ENCODE data around the gene REXO5.

REXO5 gene

DNA sequence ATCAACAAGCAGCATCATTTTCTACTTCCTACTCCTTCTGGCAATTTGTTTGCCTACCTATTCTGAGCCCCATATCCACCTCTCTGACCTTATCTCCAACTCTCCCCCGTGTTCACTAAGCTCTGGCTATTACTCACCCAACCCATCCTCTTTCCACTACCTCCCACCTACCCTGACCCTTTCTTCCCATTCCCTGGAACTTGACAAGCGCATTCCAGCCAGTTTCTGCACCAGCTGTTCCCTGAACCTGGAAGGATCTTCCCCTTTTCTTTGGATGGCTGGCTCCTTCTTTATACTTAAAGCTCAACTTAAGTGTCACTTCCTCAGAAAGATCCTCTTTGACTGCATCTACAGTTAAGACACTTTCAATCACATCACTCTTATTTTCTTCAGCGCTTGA, 91.6 kb downstream of the REXO5 start:
- H3K4me3 ChIP-seq (ENCODE audit: low read length): no peak overlapping the region
- no peak overlapping the region for H3K4me2 ChIP-seq (ENCODE audit: low read depth, low read length)
- H3K9me2 ChIP-seq (replicated peaks; ENCODE audit: insufficient read depth, low read length): no peaks in the 10 kb centered on the region
- H3K79me2 ChIP-seq (ENCODE audit: low read length): peaks cover 49% of the 10 kb centered on the region
- H3K4me1 ChIP-seq (ENCODE audit: low read length): peaks cover 8% of the 10 kb centered on the region
- H3K27ac ChIP-seq (ENCODE audit: low read length): no peak overlapping the region
- H3K9me3 ChIP-seq (replicated peaks; ENCODE audit: insufficient read depth, low read length): no peaks in the 10 kb centered on the region
- H4K20me1 ChIP-seq (ENCODE audit: insufficient read depth, low read length): no peaks in the 10 kb centered on the region
- H2AFZ ChIP-seq (ENCODE audit: low read length): no peak overlapping the region
- no peaks in the 10 kb centered on the region for H3K36me3 ChIP-seq (replicated peaks; ENCODE audit: insufficient read depth, low read length)
- DNase-seq: no peak
- no peaks in the 10 kb centered on the region for H3K27me3 ChIP-seq (replicated peaks; ENCODE audit: insufficient read depth, low read length)
- no peak overlapping the region for H3K9ac ChIP-seq (ENCODE audit: low read length)
- TF ChIP-seq, protein P1, sequence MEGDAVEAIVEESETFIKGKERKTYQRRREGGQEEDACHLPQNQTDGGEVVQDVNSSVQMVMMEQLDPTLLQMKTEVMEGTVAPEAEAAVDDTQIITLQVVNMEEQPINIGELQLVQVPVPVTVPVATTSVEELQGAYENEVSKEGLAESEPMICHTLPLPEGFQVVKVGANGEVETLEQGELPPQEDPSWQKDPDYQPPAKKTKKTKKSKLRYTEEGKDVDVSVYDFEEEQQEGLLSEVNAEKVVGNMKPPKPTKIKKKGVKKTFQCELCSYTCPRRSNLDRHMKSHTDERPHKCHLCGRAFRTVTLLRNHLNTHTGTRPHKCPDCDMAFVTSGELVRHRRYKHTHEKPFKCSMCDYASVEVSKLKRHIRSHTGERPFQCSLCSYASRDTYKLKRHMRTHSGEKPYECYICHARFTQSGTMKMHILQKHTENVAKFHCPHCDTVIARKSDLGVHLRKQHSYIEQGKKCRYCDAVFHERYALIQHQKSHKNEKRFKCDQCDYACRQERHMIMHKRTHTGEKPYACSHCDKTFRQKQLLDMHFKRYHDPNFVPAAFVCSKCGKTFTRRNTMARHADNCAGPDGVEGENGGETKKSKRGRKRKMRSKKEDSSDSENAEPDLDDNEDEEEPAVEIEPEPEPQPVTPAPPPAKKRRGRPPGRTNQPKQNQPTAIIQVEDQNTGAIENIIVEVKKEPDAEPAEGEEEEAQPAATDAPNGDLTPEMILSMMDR (IDR thresholded peaks at IDR 0.05; ENCODE audit: low read length): no peak
- TF ChIP-seq EZH2phosphoT487 (IDR thresholded peaks at IDR 0.05; ENCODE audit: low read length) (no peak), EZH2 (optimal IDR thresholded peaks at IDR 0.05; ENCODE audit: low read depth, low read length) (no peak)
- H3F3A ChIP-seq (ENCODE audit: insufficient read depth, low read length): no peaks in the 10 kb centered on the region

DNA sequence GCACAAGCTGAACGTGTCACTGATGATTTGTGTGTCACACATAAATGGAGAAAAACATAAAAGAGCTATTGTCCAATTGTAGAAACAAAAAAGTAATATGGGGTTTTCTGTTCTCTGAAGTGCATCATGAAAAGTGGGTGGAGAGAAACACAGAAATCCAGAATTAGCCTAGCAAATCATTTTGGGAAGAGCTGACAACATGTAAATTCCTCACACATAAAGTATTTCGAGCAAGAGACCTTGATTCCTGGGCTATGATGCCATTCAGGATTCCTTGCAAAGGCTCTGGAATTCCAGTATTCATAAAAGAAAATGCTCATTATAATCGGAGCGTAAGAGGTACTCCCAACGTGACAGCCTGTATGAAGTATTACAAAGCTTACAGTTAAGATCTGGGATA, 92.7 kb downstream of the REXO5 start:
- TF ChIP-seq, protein P1 (IDR thresholded peaks at IDR 0.05; ENCODE audit: low read length): no peak
- TF ChIP-seq EZH2phosphoT487 (IDR thresholded peaks at IDR 0.05; ENCODE audit: low read length) (no peak), EZH2 (optimal IDR thresholded peaks at IDR 0.05; ENCODE audit: low read depth, low read length) (no peak)
- H3K27ac ChIP-seq (ENCODE audit: low read length): no peak overlapping the region
- no peaks in the 10 kb centered on the region for H3K9me2 ChIP-seq (replicated peaks; ENCODE audit: insufficient read depth, low read length)
- H2AFZ ChIP-seq (ENCODE audit: low read length): no peak overlapping the region
- H3K4me3 ChIP-seq (ENCODE audit: low read length): peak overlapping the region; percentile 89
- H4K20me1 ChIP-seq (ENCODE audit: insufficient read depth, low read length): no peaks in the 10 kb centered on the region
- no peaks in the 10 kb centered on the region for H3K27me3 ChIP-seq (replicated peaks; ENCODE audit: insufficient read depth, low read length)
- peaks cover 11% of the 10 kb centered on the region for H3F3A ChIP-seq (ENCODE audit: insufficient read depth, low read length)
- no peaks in the 10 kb centered on the region for H3K36me3 ChIP-seq (replicated peaks; ENCODE audit: insufficient read depth, low read length)
- no peak for DNase-seq
- H3K9ac ChIP-seq (ENCODE audit: low read length): peak overlapping the region; percentile 94; the same call in 1 of the 2 replicates
- peak overlapping the region; percentile 76 for H3K4me2 ChIP-seq (ENCODE audit: low read depth, low read length)
- H3K79me2 ChIP-seq (ENCODE audit: low read length): peaks cover 54% of the 10 kb centered on the region
- peaks cover 19% of the 10 kb centered on the region for H3K4me1 ChIP-seq (ENCODE audit: low read length)
- no peaks in the 10 kb centered on the region for H3K9me3 ChIP-seq (replicated peaks; ENCODE audit: insufficient read depth, low read length)

All from MM.1S (cell line).